HCT116 (cell line): ENCODE data around the gene HBG2.

Experiments used
- JUND ChIP-seq: IDR thresholded peaks from 2 replicates; pipeline ENCODE4 v1.6.1; 2012
- TF ChIP-seq, protein P1 (sequence below), 3 experiments: fragments of 200-600 bp in 1 of 3; sonication (generic) in 1 of 3; IDR thresholded peaks in 2 of 3; conservative IDR thresholded peaks in 1 of 3; 2 replicates each; pipeline ENCODE4 v1.5.1; 2012 to 2017; ENCODE audit warnings: low read depth in 2 of 3, low read length in 2 of 3, antibody characterized with exemption in 1 of 3, borderline replicate concordance in 1 of 3, control low read depth in 1 of 3, mild to moderate bottlenecking in 1 of 3, mixed read lengths in 1 of 3, mixed run types in 1 of 3, moderate library complexity in 1 of 3; ENCODE audit not compliant: insufficient read depth in 1 of 3

DNA sequence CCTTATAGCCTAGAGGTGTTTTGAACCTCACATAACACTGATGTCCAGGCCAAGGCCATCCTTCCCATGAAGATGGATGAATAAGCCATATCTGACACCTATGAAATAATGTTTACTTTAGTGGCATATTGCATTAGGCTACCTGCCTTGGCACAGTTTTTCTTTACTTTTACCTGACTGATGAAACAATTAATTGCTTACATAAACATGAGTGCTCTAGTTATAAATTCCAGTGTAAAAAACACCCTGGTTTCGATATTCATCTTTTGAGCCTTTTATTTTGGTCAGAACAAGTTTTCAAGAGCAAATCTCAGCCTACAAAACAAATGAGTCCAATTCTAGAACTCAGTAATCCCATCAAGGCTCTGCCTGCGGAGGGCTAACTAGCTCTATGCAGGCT is 22.1 kb upstream of the HBG2 start:
- TF ChIP-seq JUND: no peak
- TF ChIP-seq, protein P1, sequence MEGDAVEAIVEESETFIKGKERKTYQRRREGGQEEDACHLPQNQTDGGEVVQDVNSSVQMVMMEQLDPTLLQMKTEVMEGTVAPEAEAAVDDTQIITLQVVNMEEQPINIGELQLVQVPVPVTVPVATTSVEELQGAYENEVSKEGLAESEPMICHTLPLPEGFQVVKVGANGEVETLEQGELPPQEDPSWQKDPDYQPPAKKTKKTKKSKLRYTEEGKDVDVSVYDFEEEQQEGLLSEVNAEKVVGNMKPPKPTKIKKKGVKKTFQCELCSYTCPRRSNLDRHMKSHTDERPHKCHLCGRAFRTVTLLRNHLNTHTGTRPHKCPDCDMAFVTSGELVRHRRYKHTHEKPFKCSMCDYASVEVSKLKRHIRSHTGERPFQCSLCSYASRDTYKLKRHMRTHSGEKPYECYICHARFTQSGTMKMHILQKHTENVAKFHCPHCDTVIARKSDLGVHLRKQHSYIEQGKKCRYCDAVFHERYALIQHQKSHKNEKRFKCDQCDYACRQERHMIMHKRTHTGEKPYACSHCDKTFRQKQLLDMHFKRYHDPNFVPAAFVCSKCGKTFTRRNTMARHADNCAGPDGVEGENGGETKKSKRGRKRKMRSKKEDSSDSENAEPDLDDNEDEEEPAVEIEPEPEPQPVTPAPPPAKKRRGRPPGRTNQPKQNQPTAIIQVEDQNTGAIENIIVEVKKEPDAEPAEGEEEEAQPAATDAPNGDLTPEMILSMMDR (IDR thresholded peaks at IDR 0.05 in 2 of 3, conservative IDR thresholded peaks at IDR 0.05 in 1 of 3; ENCODE audit: borderline replicate concordance in 1 of 3, insufficient read depth in 1 of 3, low read depth in 2 of 3, low read length in 2 of 3): no peak
